Small intestine (tissue), 7 donors: ENCODE results near the gene CDIP1. TPM values are rescaled to one million over a fixed set of nuclear protein-coding genes. Genes with fewer than 3 reads are reported as not detected.

Experiments
- DNase-seq, 2 donors: peaks; one replicate each; pipeline versions ENCODE4 v3.0.0 to v3.0.0-alpha.2; 2013
- FAIRE-seq: peaks from 2 replicates; lab custom pipeline; 2012; peaks lifted over from hg19 to GRCh38; lab: Jason Lieb, UNC
- H3K27ac ChIP-seq, 3 donors: one replicate each; pipeline ENCODE4 v1.5.1; 2013; ENCODE audit warnings: low read length in 2 of 3, mild to moderate bottlenecking in 2 of 3, control low read depth in 1 of 3, inconsistent platforms in 1 of 3, low read depth in 1 of 3, moderate library complexity in 1 of 3
- H3K27me3 ChIP-seq, 3 donors: one replicate each; pipeline ENCODE4 v1.6.1; 2013; ENCODE audit warnings: low read length in 3 of 3, inconsistent platforms in 1 of 3; ENCODE audit not compliant: control insufficient read depth in 3 of 3, insufficient read depth in 3 of 3
- H3K36me3 ChIP-seq, 3 donors: one replicate each; pipeline ENCODE4 v1.6.1; 2013; ENCODE audit warnings: low read length in 3 of 3, inconsistent platforms in 1 of 3, low read depth in 1 of 3, mild to moderate bottlenecking in 1 of 3, moderate library complexity in 1 of 3; ENCODE audit not compliant: control insufficient read depth in 3 of 3, insufficient read depth in 2 of 3
- H3K4me1 ChIP-seq, 3 donors: one replicate each; pipeline ENCODE4 v1.6.1; 2013; ENCODE audit warnings: low read length in 2 of 3, inconsistent platforms in 1 of 3, low read depth in 1 of 3, mild to moderate bottlenecking in 1 of 3, moderate library complexity in 1 of 3; ENCODE audit not compliant: control insufficient read depth in 3 of 3, insufficient read depth in 2 of 3
- H3K4me3 ChIP-seq, 3 donors: one replicate each; pipeline ENCODE4 v1.5.1; 2013; ENCODE audit warnings: low read length in 3 of 3, control low read depth in 1 of 3, inconsistent platforms in 1 of 3, low read depth in 1 of 3, mild to moderate bottlenecking in 1 of 3, moderate library complexity in 1 of 3
- H3K9me3 ChIP-seq, 2 donors: one replicate each; pipeline ENCODE4 v1.6.1; 2013; ENCODE audit warnings: low read depth in 1 of 2, low read length in 1 of 2; ENCODE audit not compliant: control insufficient read depth in 2 of 2, insufficient read depth in 1 of 2
- WGBS, 3 donors: extraction: QIAGEN DNeasy Blood & Tissue Kit; methylation state at CpG; one replicate each; pipeline ENCODE4 v1.1.7; 2013; 5-methylcytosine and 5-hydroxymethylcytosine counted together
- polyA plus RNA-seq, 4 donors: library from polyadenylated mRNA; stranded (reverse) in 3 of 4; unstranded in 1 of 4; fragments of 200-250 nt in 3 of 4; fragments of 120-200 nt in 1 of 4; gene quantifications; one replicate each; pipeline versions ENCODE4 v1.2.1 to v1.2.3, GENCODE V29; 2013
- donor health status: healthy with polysubstance abuse.
- donor health status: control.
- donor health status: control.
- donor health status: Bipolar disorder and iron deficiency.
- donor health status: healthy.

CDIP1 gene
- polyA plus RNA-seq, 4 donors: 26.5 to 49.9 (median 42.3) TPM

DNA sequence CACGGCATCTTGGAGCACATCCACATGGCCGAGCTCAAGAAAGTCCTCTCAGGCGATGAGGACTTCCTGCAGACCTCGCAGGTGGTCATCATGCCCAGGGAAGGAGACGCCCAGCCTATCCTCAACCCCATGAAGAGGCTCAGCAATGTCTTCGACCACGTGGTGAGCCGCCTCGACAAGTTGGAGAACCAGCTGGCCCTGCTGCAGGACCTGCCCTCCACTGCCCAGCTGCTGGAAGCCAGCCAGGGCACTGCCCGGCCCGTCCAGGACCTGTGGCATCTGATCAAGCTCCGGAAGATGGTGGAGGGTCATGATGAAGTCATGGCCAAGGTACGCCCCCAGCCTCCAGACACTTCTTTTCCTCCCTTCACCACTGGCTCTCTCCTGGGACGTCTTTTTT lies 18.0 kb upstream of the CDIP1 start:
- FAIRE-seq (no peak), DNase-seq (no peak)
- WGBS, 3 donors: 71 to 86% (median 73%) methylated on average over 14 of the region's 14 CpGs
- Histone ChIP-seq H3K36me3 (no peaks in the 10 kb centered on the region), H3K27ac (no peak overlapping the region), H3K4me3 (no peak overlapping the region), H3K9me3 (no peaks in the 10 kb centered on the region), H3K4me1 (peaks cover 0 to 3% (median 0%) of the 10 kb centered on the region in 3 donors), H3K27me3 (no peaks in the 10 kb centered on the region)

DNA sequence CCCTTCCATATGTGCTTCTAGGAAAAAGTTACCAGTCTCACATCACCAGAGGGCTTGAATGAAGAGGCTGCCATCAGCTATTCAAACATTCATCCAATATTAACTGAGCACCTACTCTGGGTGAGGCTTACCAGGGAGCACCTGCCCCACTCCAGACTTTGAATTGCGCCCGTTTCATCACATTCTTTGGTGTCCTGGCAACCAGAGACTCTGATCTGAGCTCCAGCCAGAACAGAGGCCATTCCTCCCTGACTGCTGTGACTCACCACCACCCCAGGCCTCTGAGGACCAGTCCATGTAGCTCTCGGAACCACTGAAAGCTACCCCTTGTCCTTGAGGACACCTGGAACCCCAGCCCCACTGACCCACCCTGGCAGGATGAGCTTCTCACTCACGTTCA lies 17.5 kb upstream of the CDIP1 start, which contains the start of gene C16orf96:
Gene C16orf96, plus strand, starts transcription at position 229 of the 400 bp plus-strand sequence. Its CDS starts 150 bp downstream, at position 379.
- no peak within 1 kb of the TSS for H3K27ac ChIP-seq
- DNase-seq (no peak), FAIRE-seq (no peak)
- no peak within 1 kb of the TSS for H3K4me3 ChIP-seq
- no peaks in the 10 kb centered on the region for H3K27me3 ChIP-seq
- H3K36me3 ChIP-seq: no peaks in the 10 kb centered on the region
- H3K4me1 ChIP-seq: peaks cover 0 to 3% (median 0%) of the 10 kb centered on the region in 3 donors
- H3K9me3 ChIP-seq: no peaks in the 10 kb centered on the region
- 55 to 77% (median 60%) methylated on average over 4 of the region's 4 CpGs for WGBS, 3 donors

DNA sequence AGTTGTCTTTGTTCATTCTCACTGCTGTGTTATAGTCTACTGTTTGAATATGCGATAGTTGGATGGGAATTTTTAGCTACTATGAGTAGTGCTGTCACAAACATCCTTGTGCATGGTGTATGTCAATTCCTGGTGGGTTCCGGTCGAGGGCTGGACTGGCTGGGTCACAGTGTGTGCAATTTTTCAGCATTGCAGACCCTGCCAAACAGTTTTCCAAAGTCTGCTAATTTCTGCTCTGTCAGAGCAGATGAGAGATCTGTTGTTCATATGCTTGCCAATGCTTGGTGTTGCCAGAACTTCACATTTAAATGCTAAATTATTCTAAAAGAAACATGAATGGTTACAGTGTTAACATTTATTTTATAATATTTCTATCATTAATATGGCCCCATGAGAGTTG lies 14.0 kb upstream of the CDIP1 start:
- Histone ChIP-seq H3K36me3 (no peaks in the 10 kb centered on the region), H3K27ac (no peak overlapping the region), H3K4me3 (no peak overlapping the region), H3K4me1 (peaks cover 0 to 3% (median 0%) of the 10 kb centered on the region in 3 donors), H3K27me3 (no peaks in the 10 kb centered on the region), H3K9me3 (no peaks in the 10 kb centered on the region)
- no peak for DNase-seq
- FAIRE-seq: no peak
- 67 to 87% (median 86%) methylated on average over 3 of the region's 3 CpGs for WGBS, 3 donors

DNA sequence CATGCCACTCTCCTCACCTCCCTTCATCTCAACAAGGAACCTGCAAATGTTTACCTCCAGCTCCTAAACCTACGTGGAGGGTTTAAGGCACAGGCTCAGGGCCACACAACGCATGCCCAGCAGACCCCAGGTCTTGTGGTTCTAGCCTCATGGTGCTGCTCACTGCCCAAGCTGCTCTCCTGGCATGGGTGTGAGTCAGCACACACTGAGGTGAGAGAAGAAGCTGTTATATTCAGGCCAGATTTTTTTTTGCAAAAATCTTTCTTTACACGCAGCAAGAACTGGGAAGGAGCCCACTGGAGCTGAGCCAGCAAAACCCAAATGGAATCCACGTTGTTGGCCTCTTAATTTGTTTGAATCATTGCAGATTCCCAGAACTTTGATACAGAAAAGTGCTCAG lies 12.0 kb upstream of the CDIP1 start:
- FAIRE-seq (no peak), DNase-seq (no peak)
- no peaks in the 10 kb centered on the region for H3K27me3 ChIP-seq
- H3K9me3 ChIP-seq: no peaks in the 10 kb centered on the region
- WGBS, 3 donors: 38 to 49% (median 42%) methylated on average over 4 of the region's 4 CpGs
- no peak overlapping the region for H3K4me3 ChIP-seq
- H3K27ac ChIP-seq: no peak overlapping the region
- H3K36me3 ChIP-seq: no peaks in the 10 kb centered on the region
- peaks cover 0 to 3% (median 0%) of the 10 kb centered on the region in 3 donors for H3K4me1 ChIP-seq

DNA sequence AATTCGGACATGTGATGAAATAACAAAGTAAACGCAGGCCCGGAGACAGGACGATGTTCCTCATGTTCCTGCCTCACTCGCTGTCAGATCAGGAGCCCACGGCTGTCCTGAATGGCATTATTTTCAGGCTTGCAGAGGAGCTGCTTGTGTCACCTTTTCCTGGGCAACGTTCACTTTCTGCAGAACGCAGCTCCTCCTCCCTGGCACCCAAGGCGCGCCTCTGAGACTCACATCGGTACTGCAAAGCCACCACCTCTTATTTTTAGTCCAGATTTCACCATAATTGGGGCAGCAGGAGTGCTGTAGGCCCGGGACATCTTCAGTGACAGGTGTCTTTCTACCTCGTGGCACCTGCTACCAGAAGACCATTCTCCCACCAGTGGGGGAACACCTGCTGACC lies 9.6 kb upstream of the CDIP1 start:
- H3K4me1 ChIP-seq: peaks cover 0 to 3% (median 0%) of the 10 kb centered on the region in 3 donors
- H3K27ac ChIP-seq: no peak overlapping the region
- no peaks in the 10 kb centered on the region for H3K27me3 ChIP-seq
- peak in 1 of 2 donors; percentile 49 for DNase-seq
- WGBS, 3 donors: 17 to 68% (median 45%) methylated on average over 13 of the region's 13 CpGs
- no peak for FAIRE-seq
- H3K4me3 ChIP-seq: no peak overlapping the region
- no peaks in the 10 kb centered on the region for H3K9me3 ChIP-seq
- no peaks in the 10 kb centered on the region for H3K36me3 ChIP-seq

DNA sequence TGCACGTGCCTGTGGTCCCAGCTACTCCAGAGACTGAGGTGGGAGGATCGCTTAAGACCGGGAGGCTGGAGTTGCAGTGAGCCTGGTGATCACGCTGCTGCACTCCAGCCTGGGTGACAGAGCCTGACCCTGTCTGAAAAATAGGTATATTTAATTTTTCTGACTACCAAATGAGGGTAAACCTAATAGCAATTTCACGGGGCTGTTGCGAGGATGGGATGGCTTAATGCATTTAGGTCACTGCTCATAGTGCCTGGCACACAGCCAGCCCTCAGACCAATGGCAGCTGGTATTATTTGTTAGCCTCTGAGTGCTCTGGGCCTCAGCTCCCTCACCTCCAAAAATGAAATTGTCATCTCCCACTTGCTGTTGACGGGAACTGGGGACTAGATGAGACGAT lies 5.9 kb upstream of the CDIP1 start:
- H3K4me1 ChIP-seq: no peaks in the 10 kb centered on the region
- no peaks in the 10 kb centered on the region for H3K36me3 ChIP-seq
- WGBS, 3 donors: 78 to 83% (median 80%) methylated on average over 8 of the region's 8 CpGs
- no peak overlapping the region for H3K4me3 ChIP-seq
- FAIRE-seq (no peak), DNase-seq (no peak)
- no peaks in the 10 kb centered on the region for H3K27me3 ChIP-seq
- no peak overlapping the region for H3K27ac ChIP-seq
- H3K9me3 ChIP-seq: peaks cover 0 to 14% of the 10 kb centered on the region in 2 donors

DNA sequence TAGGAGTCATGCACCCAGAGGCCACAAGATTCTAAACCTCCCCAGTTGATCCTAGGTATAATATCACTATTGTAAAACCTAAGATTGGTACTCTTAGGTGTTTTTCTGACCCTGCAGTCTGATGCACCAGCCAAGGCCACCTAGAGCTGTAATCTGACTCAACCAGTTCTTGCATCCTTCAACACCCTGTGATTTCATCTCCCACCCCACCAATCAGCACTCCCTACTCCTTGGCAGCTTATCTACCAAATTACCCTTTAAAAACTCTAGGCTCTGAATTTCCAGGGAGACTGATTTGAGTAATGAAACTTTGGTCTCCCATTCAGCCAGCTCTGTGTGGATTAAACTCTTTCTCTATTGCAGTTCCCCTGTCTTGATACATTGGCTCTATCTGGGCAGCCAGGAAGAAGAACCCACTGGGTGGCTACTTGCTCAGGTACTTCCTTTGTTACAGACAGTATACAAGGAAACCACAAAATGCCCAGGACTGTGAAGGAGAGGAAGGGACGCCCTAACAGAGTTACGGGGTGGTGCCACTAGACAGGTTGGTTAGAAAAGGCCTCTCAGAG lies 1.2 kb upstream of the CDIP1 start:
- no peak for DNase-seq
- WGBS, 3 donors: 97 to 100% (median 97%) methylated on average over 2 of the region's 2 CpGs
- Histone ChIP-seq H3K36me3 (peaks cover 0 to 13% (median 0%) of the 10 kb centered on the region in 3 donors), H3K9me3 (peaks cover 0 to 22% of the 10 kb centered on the region in 2 donors), H3K4me1 (peaks cover 0 to 9% (median 4%) of the 10 kb centered on the region in 3 donors), H3K27ac (no peak overlapping the region), H3K27me3 (no peaks in the 10 kb centered on the region), H3K4me3 (no peak overlapping the region)
- FAIRE-seq: no peak

DNA sequence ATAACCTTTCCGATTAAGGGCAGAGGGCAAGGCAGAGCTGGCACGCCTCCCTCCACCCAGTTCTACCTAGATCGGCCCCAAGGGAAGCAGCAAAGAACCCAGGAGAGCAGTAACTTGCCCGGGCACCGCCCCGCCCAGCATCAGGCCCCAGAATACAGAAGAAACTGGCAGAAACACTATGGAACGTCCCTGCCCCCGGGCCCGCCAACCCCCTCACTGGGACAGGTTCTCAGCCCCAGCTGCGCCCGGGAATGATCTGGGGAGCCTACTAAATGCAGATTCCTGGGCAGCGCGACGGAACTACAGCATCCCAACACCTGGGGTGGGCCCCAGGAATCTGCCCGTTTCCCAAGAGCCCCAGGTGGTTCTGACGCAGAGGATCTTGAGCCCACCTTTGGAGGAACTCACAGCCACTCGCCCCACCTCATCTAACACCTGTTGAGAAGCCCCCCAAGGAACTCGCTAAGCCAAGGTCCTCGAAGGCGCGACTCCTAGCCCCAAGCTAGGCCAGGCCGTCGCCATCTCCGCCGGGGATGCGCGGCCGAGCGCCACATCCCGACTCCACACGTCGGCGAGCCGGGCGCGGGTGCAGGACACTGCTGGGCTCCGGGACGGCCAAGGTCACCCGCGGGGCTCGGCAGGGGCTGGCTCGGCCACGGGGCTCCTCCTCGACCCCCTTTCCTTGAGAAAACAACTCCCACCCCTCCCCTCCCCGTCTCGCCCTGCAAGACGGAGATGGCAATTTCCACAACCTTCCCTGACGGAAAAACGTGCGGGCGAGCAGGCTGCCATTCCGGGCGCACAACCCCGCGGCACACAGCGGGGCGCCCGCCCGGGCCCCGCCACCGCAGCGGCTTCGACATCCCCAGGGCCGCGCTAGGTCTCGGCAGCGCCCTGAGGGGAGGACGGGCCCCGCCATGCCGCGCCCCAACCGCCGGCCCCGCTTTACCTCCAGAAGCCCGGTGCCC lies 913 bp downstream of the CDIP1 start:
- peaks cover 0 to 32% (median under 1%) of the 10 kb centered on the region in 3 donors for H3K36me3 ChIP-seq
- no peaks in the 10 kb centered on the region for H3K27me3 ChIP-seq
- peak overlapping the region; percentile 51 to 84 (median 68) for H3K4me3 ChIP-seq
- no peak for FAIRE-seq
- WGBS, 3 donors: 7 to 12% (median 8%) methylated on average over 62 to 75 of the region's 75 CpGs
- peak overlapping the region; percentile 30 to 94 (median 82) for H3K27ac ChIP-seq
- peak; percentile 58 to 65 for DNase-seq
- H3K9me3 ChIP-seq: peaks cover 0 to 22% of the 10 kb centered on the region in 2 donors
- peaks cover 0 to 9% (median 8%) of the 10 kb centered on the region in 3 donors for H3K4me1 ChIP-seq
